ENCODE measurements around the gene CHAF1A.

DNA sequence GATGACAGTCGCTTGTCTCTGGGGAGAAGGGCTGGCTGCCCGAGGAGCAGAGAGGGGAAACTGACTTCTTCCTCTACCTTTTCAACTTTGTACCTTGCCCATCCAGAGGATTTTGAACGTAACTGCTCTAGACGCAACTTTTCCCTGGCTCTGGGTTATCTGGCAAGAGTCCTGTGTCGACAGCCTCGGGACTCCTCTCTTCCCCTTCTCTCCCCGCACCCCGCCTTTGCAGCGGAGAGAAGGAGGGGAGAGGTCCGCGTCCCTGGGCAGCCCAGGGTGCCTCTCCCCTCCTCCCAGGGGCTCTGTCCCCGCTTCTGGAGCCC is 2.7 kb upstream of the CHAF1A start:
- TF ChIP-seq, protein P1, sequence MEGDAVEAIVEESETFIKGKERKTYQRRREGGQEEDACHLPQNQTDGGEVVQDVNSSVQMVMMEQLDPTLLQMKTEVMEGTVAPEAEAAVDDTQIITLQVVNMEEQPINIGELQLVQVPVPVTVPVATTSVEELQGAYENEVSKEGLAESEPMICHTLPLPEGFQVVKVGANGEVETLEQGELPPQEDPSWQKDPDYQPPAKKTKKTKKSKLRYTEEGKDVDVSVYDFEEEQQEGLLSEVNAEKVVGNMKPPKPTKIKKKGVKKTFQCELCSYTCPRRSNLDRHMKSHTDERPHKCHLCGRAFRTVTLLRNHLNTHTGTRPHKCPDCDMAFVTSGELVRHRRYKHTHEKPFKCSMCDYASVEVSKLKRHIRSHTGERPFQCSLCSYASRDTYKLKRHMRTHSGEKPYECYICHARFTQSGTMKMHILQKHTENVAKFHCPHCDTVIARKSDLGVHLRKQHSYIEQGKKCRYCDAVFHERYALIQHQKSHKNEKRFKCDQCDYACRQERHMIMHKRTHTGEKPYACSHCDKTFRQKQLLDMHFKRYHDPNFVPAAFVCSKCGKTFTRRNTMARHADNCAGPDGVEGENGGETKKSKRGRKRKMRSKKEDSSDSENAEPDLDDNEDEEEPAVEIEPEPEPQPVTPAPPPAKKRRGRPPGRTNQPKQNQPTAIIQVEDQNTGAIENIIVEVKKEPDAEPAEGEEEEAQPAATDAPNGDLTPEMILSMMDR (IDR thresholded peaks at IDR 0.05; ENCODE audit: insufficient read depth, low read length, poor library complexity, severe bottlenecking) = no peak
- TF ChIP-seq EZH2phosphoT487 (conservative IDR thresholded peaks at IDR 0.05; ENCODE audit: low read length) = no peak
